K562 (cell line): ENCODE data around the gene JAKMIP1. TPM values are rescaled to one million over a fixed set of nuclear protein-coding genes. Genes with fewer than 3 reads are reported as not detected.

Experiments used
- ATAC-seq: fragments of 200-7000 bp; cut with Tn5 transposase; 3 replicates; pipeline ENCODE4 v1.9.1; 2020; ENCODE audit warnings: moderate library complexity
- BruUV-seq: library from RNA; stranded (reverse); fragments of 400-500 nt; replicated peaks from 2 replicates; lab custom pipeline; 2021; lab: Mats Ljungman, UMichigan
- CTCF ChIA-PET: fragments of 300-600 bp; formaldehyde crosslinking; extraction: SDS; loops from one replicate; lab custom pipeline; 2021; ENCODE audit warnings: low intra/inter-chr PET ratio; lab: Yijun Ruan, JAX
- POLR2A ChIA-PET: fragments of 300-600, 350-650 bp; sonication (Branson Sonifier 250); formaldehyde crosslinking; extraction: SDS; loops from one replicate; lab custom pipeline; 2021; ENCODE audit warnings: antibody characterized with exemption, inconsistent platforms; lab: Yijun Ruan, JAX
- DNase-seq, 4 experiments: peaks; one replicate each; pipeline versions ENCODE4 v3.0.0 to v3.0.0-alpha.2; 2011 to 2018; ENCODE audit warnings: low spot score in 3 of 4, mixed read lengths in 3 of 4; ENCODE audit errors: extremely low read depth in 1 of 4
- FAIRE-seq: peaks from 2 replicates; lab custom pipeline; 2011; peaks lifted over from hg19 to GRCh38; lab: Jason Lieb, UNC
- H2AFZ ChIP-seq: 2 replicates; pipeline ENCODE4 v1.6.0; 2011; ENCODE audit warnings: low read depth, low read length, control low read depth, inconsistent platforms
- H3K27ac ChIP-seq: fragments of 200-600 bp; 3 replicates; pipeline ENCODE4 v1.8.0; 2011; ENCODE audit warnings: low read depth, mild to moderate bottlenecking, control low read depth, inconsistent platforms, low read length, moderate library complexity, mixed read lengths; ENCODE audit errors: extremely low read depth
- H3K27me3 ChIP-seq, 2 experiments: fragments of 300-600 bp in 1 of 2; 2 replicates in 1 of 2; 3 replicates in 1 of 2; pipeline versions ENCODE4 v1.6.0 to v1.8.0; 2011; ENCODE audit warnings: inconsistent platforms in 2 of 2, low read length in 2 of 2, mild to moderate bottlenecking in 1 of 2, mixed read lengths in 1 of 2, moderate library complexity in 1 of 2; ENCODE audit not compliant: control insufficient read depth in 2 of 2, insufficient read depth in 2 of 2
- H3K36me3 ChIP-seq: fragments of 300-600 bp; 3 replicates; pipeline ENCODE4 v1.8.0; 2011; ENCODE audit warnings: mild to moderate bottlenecking, low read length, inconsistent platforms; ENCODE audit not compliant: control insufficient read depth, insufficient read depth
- H3K4me1 ChIP-seq, 2 experiments: fragments of 200-600 bp in 1 of 2; replicated peaks in 1 of 2; 2 replicates in 1 of 2; 3 replicates in 1 of 2; pipeline versions ENCODE4 v1.5.1 to v1.8.0; 2011; ENCODE audit warnings: inconsistent platforms in 2 of 2, low read length in 2 of 2, mild to moderate bottlenecking in 1 of 2, mixed read lengths in 1 of 2, moderate library complexity in 1 of 2; ENCODE audit not compliant: control insufficient read depth in 2 of 2, insufficient read depth in 2 of 2
- H3K4me2 ChIP-seq: 2 replicates; pipeline ENCODE4 v1.6.1; 2011; ENCODE audit warnings: low read length, control low read depth, inconsistent platforms, mixed read lengths; ENCODE audit not compliant: insufficient read depth
- H3K4me3 ChIP-seq: fragments of 200-600 bp; sonication (generic), shearing (Covaris generic); 2 replicates; pipeline ENCODE4 v1.5.1; 2016; ENCODE audit warnings: control low read depth, inconsistent platforms
- H3K79me2 ChIP-seq: fragments of 200-600 bp; 3 replicates; pipeline ENCODE4 v1.8.0; 2011; ENCODE audit warnings: low read length, inconsistent platforms; ENCODE audit not compliant: control insufficient read depth, insufficient read depth
- H3K9ac ChIP-seq, 2 experiments: 2 replicates each; pipeline versions ENCODE4 v1.6.0 to v1.6.1; 2011; ENCODE audit warnings: low read depth in 2 of 2, low read length in 2 of 2, control low read depth in 1 of 2, inconsistent platforms in 1 of 2, mild to moderate bottlenecking in 1 of 2, mixed read lengths in 1 of 2; ENCODE audit not compliant: insufficient read depth in 1 of 2
- H3K9me1 ChIP-seq: one replicate; pipeline ENCODE4 v1.6.0; 2011; ENCODE audit warnings: inconsistent platforms, mild to moderate bottlenecking, low read length, moderate library complexity; ENCODE audit not compliant: control insufficient read depth, insufficient read depth
- H3K9me3 ChIP-seq: replicated peaks from 2 replicates; pipeline ENCODE4 v1.5.1; 2011; ENCODE audit warnings: low read depth, low read length, inconsistent platforms; ENCODE audit not compliant: control insufficient read depth, insufficient read depth
- H4K20me1 ChIP-seq: replicated peaks from 2 replicates; pipeline ENCODE4 v1.6.1; 2011; ENCODE audit warnings: low read length, inconsistent platforms, mixed read lengths; ENCODE audit not compliant: control insufficient read depth, insufficient read depth
- CBFA2T2 ChIP-seq: fragments of 450-650 bp; conservative IDR thresholded peaks from 2 replicates; pipeline ENCODE4 v1.6.1; 2017; ENCODE audit warnings: mild to moderate bottlenecking
- CC2D1A ChIP-seq: fragments of 450-650 bp; IDR thresholded peaks from 2 replicates; pipeline ENCODE4 v1.6.1; 2017; ENCODE audit warnings: mild to moderate bottlenecking
- CEBPG ChIP-seq, 3 experiments: fragments of 200-800 bp in 1 of 3; sonication (Bioruptor generic) in 1 of 3; sonication (generic) in 1 of 3; formaldehyde crosslinking in 1 of 3; IDR thresholded peaks in 2 of 3; conservative IDR thresholded peaks in 1 of 3; 2 replicates each; pipeline versions ENCODE4 v1.6.1 to v1.8.0; 2016 to 2022; ENCODE audit warnings: missing compliant biosample characterization in 2 of 3, missing genetic modification characterization in 2 of 3, mild to moderate bottlenecking in 1 of 3, missing genetic modification reagents in 1 of 3
- FOXJ2 ChIP-seq: fragments of 200-800 bp; sonication (Bioruptor generic); IDR thresholded peaks from 2 replicates; pipeline ENCODE4 v1.6.1; 2016; ENCODE audit warnings: missing genetic modification characterization, missing compliant biosample characterization
- KDM4B ChIP-seq, 2 experiments: fragments of 450-650 bp in 1 of 2; sonication (generic) in 1 of 2; IDR thresholded peaks; 2 replicates each; pipeline ENCODE4 v1.6.1; 2016 to 2017; ENCODE audit warnings: borderline replicate concordance in 2 of 2, antibody characterized with exemption in 1 of 2, low read depth in 1 of 2, mild to moderate bottlenecking in 1 of 2
- PTRF ChIP-seq: fragments of 450-650 bp; IDR thresholded peaks from 2 replicates; pipeline ENCODE4 v1.6.1; 2016; ENCODE audit warnings: mild to moderate bottlenecking, missing genetic modification characterization, missing compliant biosample characterization
- RFX5 ChIP-seq: IDR thresholded peaks from 2 replicates; pipeline ENCODE4 v1.6.1; 2011; ENCODE audit warnings: low read depth, mild to moderate bottlenecking, improper control_type of control experiment, low read length
- SIRT6 ChIP-seq: IDR thresholded peaks from one replicate; pipeline ENCODE4 v1.6.1; 2012; ENCODE audit warnings: low read depth, mild to moderate bottlenecking, control low read depth, inconsistent platforms, low read length, moderate library complexity
- TBL1XR1 ChIP-seq, 2 experiments: IDR thresholded peaks; 2 replicates each; pipeline ENCODE4 v1.6.1; 2012; ENCODE audit warnings: improper control_type of control experiment in 2 of 2, low read length in 2 of 2, mild to moderate bottlenecking in 1 of 2
- TEAD1 ChIP-seq, 2 experiments: fragments of 450-650 bp in 1 of 2; sonication (generic) in 1 of 2; formaldehyde crosslinking; IDR thresholded peaks; 2 replicates each; pipeline versions ENCODE4 v1.4.0 to v1.8.0; 2020 to 2022; ENCODE audit warnings: mild to moderate bottlenecking in 2 of 2, missing genetic modification reagents in 1 of 2
- WGBS: fragments of 100-300 bp; shearing (Covaris generic); methylation state at CpG from one replicate; pipeline ENCODE4 v1.1.6; 2016; ENCODE audit warnings: low coverage, mixed read lengths; ENCODE audit not compliant: insufficient coverage; ENCODE audit errors: missing lambda C conversion rate; 5-methylcytosine and 5-hydroxymethylcytosine counted together
- in situ Hi-C: fragments of 300-500 bp; cut with MboI; formaldehyde crosslinking; loops from 4 replicates; pipeline ENCODE4 v1.15.0; 2018; ENCODE audit warnings: inconsistent platforms, mixed read lengths
- intact Hi-C: fragments of 100-400 bp; cut with micrococcal nuclease; formaldehyde crosslinking; loops from 2 replicates; pipeline ENCODE4 v1.14.2; 2022
- polyA plus RNA-seq, 8 experiments: library from polyadenylated mRNA; depleted of rRNA in 4 of 8; stranded (reverse) in 5 of 8; unstranded in 3 of 8; fragments of >200 nt; fragmentation: Nextera tagmentation in 2 of 8; fragmentation: Illumina TruSeq in 1 of 8; extraction: Ambion mirVana in 2 of 8; extraction: Trizol in 1 of 8; gene quantifications; 2 replicates each; pipeline versions ENCODE4 v1.2.1 to v1.2.3, GENCODE V29; 2011 to 2014; ENCODE audit warnings: inconsistent platforms in 1 of 8, missing spikeins in 1 of 8
- total RNA-seq, 7 experiments: library from RNA; depleted of rRNA in 6 of 7; stranded (reverse); fragments of >200 nt in 6 of 7; fragmentation: Illumina TruSeq in 2 of 7; extraction: Trizol in 2 of 7; gene quantifications; 2 replicates each; pipeline versions ENCODE4 v1.2.1 to v1.2.3, GENCODE V29; 2011 to 2021; ENCODE audit warnings: low replicate concordance in 1 of 7
- TF ChIP-seq, protein P1 (sequence below): fragments of 250-450 bp; sonication (Bioruptor Pico); IDR thresholded peaks from 2 replicates; pipeline ENCODE4 v1.8.0; 2022; ENCODE audit warnings: inconsistent platforms, mild to moderate bottlenecking, moderate library complexity, borderline replicate concordance
- TF ChIP-seq, protein P2 (sequence below): fragments of 250-450 bp; sonication (Bioruptor Pico); IDR thresholded peaks from 2 replicates; pipeline ENCODE4 v1.4.0; 2020; ENCODE audit warnings: mild to moderate bottlenecking

Gene JAKMIP1
- total and polyA plus RNA-seq, 9 of the 15 experiments (the other 6 are each of a cell fraction or from before 2014, with no cell fraction given) = not detected

GRCh38 chr4:6105311-6105911, 94.9 kb downstream of the JAKMIP1 start:
- ChIA-PET CTCF (no interaction called here), POLR2A (no interaction called here)
- no peak overlapping the region for H3K4me3 ChIP-seq
- no peaks in the 10 kb centered on the region for H3K9me1 ChIP-seq
- H3K4me2 ChIP-seq = no peak overlapping the region
- TF ChIP-seq, protein P1, sequence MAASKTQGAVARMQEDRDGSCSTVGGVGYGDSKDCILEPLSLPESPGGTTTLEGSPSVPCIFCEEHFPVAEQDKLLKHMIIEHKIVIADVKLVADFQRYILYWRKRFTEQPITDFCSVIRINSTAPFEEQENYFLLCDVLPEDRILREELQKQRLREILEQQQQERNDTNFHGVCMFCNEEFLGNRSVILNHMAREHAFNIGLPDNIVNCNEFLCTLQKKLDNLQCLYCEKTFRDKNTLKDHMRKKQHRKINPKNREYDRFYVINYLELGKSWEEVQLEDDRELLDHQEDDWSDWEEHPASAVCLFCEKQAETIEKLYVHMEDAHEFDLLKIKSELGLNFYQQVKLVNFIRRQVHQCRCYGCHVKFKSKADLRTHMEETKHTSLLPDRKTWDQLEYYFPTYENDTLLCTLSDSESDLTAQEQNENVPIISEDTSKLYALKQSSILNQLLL (CRISPR knock-in tag) = no peak
- TF ChIP-seq TEAD1 (CRISPR knock-in tag; IDR thresholded peaks at IDR 0.05) = no peak
- TF ChIP-seq TBL1XR1 (IDR thresholded peaks at IDR 0.05; ENCODE audit: low read length in 2 of 2) = no peak
- no peak for TF ChIP-seq PTRF (tag)
- TF ChIP-seq, protein P2, sequence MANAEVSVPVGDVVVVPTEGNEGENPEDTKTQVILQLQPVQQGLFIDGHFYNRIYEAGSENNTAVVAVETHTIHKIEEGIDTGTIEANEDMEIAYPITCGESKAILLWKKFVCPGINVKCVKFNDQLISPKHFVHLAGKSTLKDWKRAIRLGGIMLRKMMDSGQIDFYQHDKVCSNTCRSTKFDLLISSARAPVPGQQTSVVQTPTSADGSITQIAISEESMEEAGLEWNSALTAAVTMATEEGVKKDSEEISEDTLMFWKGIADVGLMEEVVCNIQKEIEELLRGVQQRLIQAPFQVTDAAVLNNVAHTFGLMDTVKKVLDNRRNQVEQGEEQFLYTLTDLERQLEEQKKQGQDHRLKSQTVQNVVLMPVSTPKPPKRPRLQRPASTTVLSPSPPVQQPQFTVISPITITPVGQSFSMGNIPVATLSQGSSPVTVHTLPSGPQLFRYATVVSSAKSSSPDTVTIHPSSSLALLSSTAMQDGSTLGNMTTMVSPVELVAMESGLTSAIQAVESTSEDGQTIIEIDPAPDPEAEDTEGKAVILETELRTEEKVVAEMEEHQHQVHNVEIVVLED (CRISPR knock-in tag) = no peak
- TF ChIP-seq FOXJ2 (tag) = no peak
- no peak for TF ChIP-seq RFX5
- TF ChIP-seq CBFA2T2 = no peak
- no peak for TF ChIP-seq CC2D1A
- TF ChIP-seq CEBPG (CRISPR knock-in tag; IDR thresholded peaks at IDR 0.05) = no peak
- no peak for TF ChIP-seq CEBPG (tag; conservative IDR thresholded peaks at IDR 0.05 in 1 of 2, IDR thresholded peaks at IDR 0.05 in 1 of 2)
- no peak for TF ChIP-seq SIRT6
- no peak for TF ChIP-seq KDM4B (IDR thresholded peaks at IDR 0.05; ENCODE audit: borderline replicate concordance in 2 of 2, low read depth in 1 of 2)
- no TSS peak for BruUV-seq
- WGBS = 2% methylated on average over 57 of the region's 60 CpGs
- peaks cover 0 to 27% of the 10 kb centered on the region in 2 experiments; a peak in 2 of 5 replicates for H3K27me3 ChIP-seq
- ATAC-seq (no peak), FAIRE-seq (no peak), DNase-seq (no peak)
- no peaks in the 10 kb centered on the region; the same call in 1 of the 2 replicates for H4K20me1 ChIP-seq
- H3K4me1 ChIP-seq = peaks cover 0 to 5% of the 10 kb centered on the region in 2 experiments; a peak in 2 of 5 replicates
- no peak overlapping the region for H3K9ac ChIP-seq
- no peaks in the 10 kb centered on the region for H3K9me3 ChIP-seq
- no peak overlapping the region for H2AFZ ChIP-seq
- H3K79me2 ChIP-seq = no peaks in the 10 kb centered on the region
- intact Hi-C loops (no loop called here), in situ Hi-C loops (no loop called here)
- no peak overlapping the region for H3K27ac ChIP-seq
- no peaks in the 10 kb centered on the region for H3K36me3 ChIP-seq
